Measurements from ENCODE around the gene TOP3B. TPM values are rescaled to one million over a fixed set of nuclear protein-coding genes. Genes with fewer than 3 reads are reported as not detected.

Gene TOP3B
- total RNA-seq, 1 experiment from 2014 or later: 42.4 TPM

DNA sequence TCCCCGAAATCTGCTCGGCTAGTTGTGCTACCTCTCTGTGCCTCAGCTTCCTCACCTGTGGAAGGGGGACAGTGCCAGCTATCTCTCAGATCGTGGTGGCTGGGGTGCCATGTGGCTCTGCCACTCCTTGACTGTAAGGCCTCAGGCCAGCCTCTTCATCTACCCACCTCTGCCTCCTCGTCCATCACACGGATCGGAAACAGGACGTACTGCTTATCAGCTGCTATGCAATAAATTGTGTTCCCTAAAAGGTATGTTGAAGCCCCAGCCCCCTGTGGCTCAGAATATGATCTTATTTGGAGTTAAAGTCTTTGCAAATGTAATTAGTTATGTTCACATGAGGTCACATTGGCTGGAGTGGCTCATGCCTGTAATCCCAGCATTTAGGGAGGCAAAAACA, 37.7 kb downstream of the TOP3B start:
- Histone ChIP-seq H3K4me2 (ENCODE audit: low read length) (no peak overlapping the region), H3K36me3 (ENCODE audit: low read depth, low read length) (no peaks in the 10 kb centered on the region), H3K27me3 (ENCODE audit: low read length) (no peaks in the 10 kb centered on the region), H3K9me2 (replicated peaks; ENCODE audit: low read length) (no peaks in the 10 kb centered on the region), H3K9me3 (ENCODE audit: low read length) (no peaks in the 10 kb centered on the region), H3K4me1 (ENCODE audit: insufficient read depth, low read length) (peaks cover 19% of the 10 kb centered on the region), H3K79me2 (ENCODE audit: low read length) (peaks cover 17% of the 10 kb centered on the region; the same call in 1 of the 2 replicates), H3K27ac (ENCODE audit: low read length) (no peak overlapping the region), H4K20me1 (ENCODE audit: low read length) (no peaks in the 10 kb centered on the region), H2AFZ (ENCODE audit: low read length) (no peak overlapping the region), H3K9ac (ENCODE audit: low read length) (no peak overlapping the region), H3F3A (ENCODE audit: low read length, unreplicated experiment) (peaks cover 7% of the 10 kb centered on the region), H3K4me3 (ENCODE audit: low read length) (no peak overlapping the region)
- ChIA-PET CTCF (no interaction called here), POLR2A (ENCODE audit: unreplicated experiment) (no interaction called here)
- DNase-seq (no peak), ATAC-seq (no peak)
- TF ChIP-seq, protein P1, sequence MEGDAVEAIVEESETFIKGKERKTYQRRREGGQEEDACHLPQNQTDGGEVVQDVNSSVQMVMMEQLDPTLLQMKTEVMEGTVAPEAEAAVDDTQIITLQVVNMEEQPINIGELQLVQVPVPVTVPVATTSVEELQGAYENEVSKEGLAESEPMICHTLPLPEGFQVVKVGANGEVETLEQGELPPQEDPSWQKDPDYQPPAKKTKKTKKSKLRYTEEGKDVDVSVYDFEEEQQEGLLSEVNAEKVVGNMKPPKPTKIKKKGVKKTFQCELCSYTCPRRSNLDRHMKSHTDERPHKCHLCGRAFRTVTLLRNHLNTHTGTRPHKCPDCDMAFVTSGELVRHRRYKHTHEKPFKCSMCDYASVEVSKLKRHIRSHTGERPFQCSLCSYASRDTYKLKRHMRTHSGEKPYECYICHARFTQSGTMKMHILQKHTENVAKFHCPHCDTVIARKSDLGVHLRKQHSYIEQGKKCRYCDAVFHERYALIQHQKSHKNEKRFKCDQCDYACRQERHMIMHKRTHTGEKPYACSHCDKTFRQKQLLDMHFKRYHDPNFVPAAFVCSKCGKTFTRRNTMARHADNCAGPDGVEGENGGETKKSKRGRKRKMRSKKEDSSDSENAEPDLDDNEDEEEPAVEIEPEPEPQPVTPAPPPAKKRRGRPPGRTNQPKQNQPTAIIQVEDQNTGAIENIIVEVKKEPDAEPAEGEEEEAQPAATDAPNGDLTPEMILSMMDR (conservative IDR thresholded peaks at IDR 0.05; ENCODE audit: low read depth, low read length): no peak
- TF ChIP-seq EZH2 (IDR thresholded peaks at IDR 0.05; ENCODE audit: low read length, unreplicated experiment) (no peak), EZH2phosphoT487 (IDR thresholded peaks at IDR 0.05; ENCODE audit: borderline replicate concordance, low read length) (no peak)
- BruUV-seq (replicated peaks): no TSS peak
- intact Hi-C loops (cut with micrococcal nuclease): no loop called here

DNA sequence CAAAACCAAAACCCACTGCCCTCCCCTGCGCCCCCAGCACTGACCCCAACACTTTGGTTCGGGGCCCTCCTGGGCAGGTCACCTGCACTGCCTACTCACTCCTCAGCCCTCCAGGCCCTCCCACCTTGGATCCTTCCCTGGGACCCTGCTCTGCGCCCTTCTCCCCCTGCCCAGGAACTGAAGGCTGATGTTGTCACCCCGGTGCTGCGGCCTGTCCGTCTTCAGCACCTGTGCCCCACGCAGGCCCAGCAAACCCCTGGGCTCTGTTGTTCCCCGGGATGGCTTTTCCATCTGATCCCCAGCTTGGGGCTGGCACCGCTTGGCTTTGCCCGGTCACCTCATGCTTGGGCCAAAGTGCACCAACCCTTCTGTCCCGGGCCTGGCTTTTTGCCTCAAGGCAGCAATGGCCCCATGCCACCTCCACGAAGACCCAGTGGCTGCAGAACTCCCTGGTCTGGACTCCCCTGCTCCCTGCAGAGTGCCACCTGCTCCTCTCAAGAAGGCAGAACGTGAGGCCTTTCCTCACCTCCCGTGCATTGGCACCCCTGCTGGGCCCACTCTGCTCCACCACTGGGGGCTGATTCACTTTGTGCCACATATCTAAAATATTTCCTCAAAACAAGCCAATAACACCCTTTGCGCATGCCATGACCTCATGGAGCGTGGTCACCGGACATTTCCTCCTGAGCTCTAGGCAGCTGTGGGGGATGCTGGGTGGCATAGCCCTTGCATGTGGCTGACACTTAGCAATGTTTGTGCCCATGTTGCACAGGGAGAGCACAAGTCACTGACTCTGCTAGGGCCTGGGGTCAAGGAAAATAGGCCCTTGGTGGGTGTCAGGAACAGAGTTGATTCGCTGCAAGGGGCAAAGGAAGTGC, 38.8 kb downstream of the TOP3B start:
- no peak for DNase-seq
- H3K27ac ChIP-seq (ENCODE audit: low read length): no peak overlapping the region
- H3K4me3 ChIP-seq (ENCODE audit: low read length): no peak overlapping the region
- no peaks in the 10 kb centered on the region for H3K9me2 ChIP-seq (replicated peaks; ENCODE audit: low read length)
- H3K27me3 ChIP-seq (ENCODE audit: low read length): no peaks in the 10 kb centered on the region
- H3K9me3 ChIP-seq (ENCODE audit: low read length): no peaks in the 10 kb centered on the region
- CTCF ChIA-PET: no interaction called here
- peaks cover 7% of the 10 kb centered on the region for H3F3A ChIP-seq (ENCODE audit: low read length, unreplicated experiment)
- peaks cover 2% of the 10 kb centered on the region; the same call in 1 of the 2 replicates for H3K36me3 ChIP-seq (ENCODE audit: low read depth, low read length)
- H4K20me1 ChIP-seq (ENCODE audit: low read length): no peaks in the 10 kb centered on the region
- peaks cover 19% of the 10 kb centered on the region for H3K4me1 ChIP-seq (ENCODE audit: insufficient read depth, low read length)
- H3K9ac ChIP-seq (ENCODE audit: low read length): no peak overlapping the region
- no TSS peak for BruUV-seq (replicated peaks)
- H3K79me2 ChIP-seq (ENCODE audit: low read length): peaks cover 14% of the 10 kb centered on the region; the same call in 1 of the 2 replicates
- POLR2A ChIA-PET (ENCODE audit: unreplicated experiment): no interaction called here
- H2AFZ ChIP-seq (ENCODE audit: low read length): no peak overlapping the region
- intact Hi-C loops (cut with micrococcal nuclease): no loop called here
- TF ChIP-seq EZH2 (IDR thresholded peaks at IDR 0.05; ENCODE audit: low read length, unreplicated experiment) (no peak), EZH2phosphoT487 (IDR thresholded peaks at IDR 0.05; ENCODE audit: borderline replicate concordance, low read length) (no peak)
- TF ChIP-seq, protein P1 (conservative IDR thresholded peaks at IDR 0.05; ENCODE audit: low read depth, low read length): no peak
- no peak overlapping the region for H3K4me2 ChIP-seq (ENCODE audit: low read length)
- ATAC-seq: no peak

All from PC-3 (cell line).